GM18505 (cell line): ENCODE results near the gene PRXL2A.
"Not testable (repeated sequence)": the region's sequence is repeated elsewhere in the genome, so short reads cannot be mapped to it uniquely, and the experiment has no call there.

Experiments used
- ATAC-seq: cut with Tn5 transposase; IDR thresholded peaks from one replicate; pipeline ENCODE4 v1.9.1; 2021; ENCODE audit not compliant: unreplicated experiment
- POLR2A ChIP-seq: IDR thresholded peaks from 4 replicates; pipeline ENCODE4 v1.6.1; 2011; ENCODE audit warnings: borderline replicate concordance; ENCODE audit not compliant: insufficient read depth, insufficient read length; ENCODE audit errors: extremely low read depth

The PRXL2A gene

DNA sequence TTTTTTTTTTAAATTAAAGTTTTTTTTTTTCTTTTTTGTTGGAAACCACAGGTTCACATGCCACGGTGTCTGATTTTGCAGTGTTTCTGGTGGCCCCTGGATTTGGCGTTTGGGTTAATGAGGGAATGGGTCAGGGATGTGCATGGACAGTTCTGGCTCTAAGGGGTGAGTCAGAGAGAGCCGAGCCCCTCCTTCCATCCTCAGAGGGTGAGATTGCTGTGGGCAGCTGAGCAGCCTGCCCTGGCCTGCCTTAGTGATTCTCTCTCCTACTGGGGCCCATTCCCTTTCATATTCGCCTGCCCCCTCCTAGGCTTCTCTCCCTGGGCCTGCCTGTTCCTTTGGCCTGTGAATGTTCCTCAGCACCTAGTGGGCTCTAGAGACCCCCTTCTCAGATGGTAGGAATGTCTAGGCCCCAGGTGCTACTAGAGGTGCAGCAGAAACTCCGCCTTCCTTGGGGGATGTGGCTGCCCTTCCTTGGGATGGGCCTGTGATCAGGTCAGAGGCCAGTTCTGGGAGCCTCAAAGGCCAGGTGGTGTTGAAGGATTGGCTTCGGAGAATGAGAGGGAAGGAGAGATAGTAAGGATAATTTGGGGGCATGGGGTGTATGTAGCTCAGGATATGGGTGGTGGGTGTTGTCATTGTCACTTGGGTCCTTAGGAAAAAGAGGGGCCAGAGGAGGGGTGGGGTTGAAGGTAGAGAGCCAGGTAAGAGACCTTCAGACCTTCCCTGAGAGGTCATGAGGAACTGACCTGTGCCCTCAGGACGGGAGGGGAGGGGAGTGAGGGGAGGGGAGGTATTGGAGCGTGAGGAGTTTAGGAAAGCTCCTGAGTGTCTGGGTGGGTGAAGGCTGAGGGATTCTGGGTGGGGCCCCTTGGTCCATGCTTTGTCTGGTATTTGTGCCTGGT, 65.6 kb downstream of the PRXL2A start:
- no peak for TF ChIP-seq POLR2A
- ATAC-seq: no peak

DNA sequence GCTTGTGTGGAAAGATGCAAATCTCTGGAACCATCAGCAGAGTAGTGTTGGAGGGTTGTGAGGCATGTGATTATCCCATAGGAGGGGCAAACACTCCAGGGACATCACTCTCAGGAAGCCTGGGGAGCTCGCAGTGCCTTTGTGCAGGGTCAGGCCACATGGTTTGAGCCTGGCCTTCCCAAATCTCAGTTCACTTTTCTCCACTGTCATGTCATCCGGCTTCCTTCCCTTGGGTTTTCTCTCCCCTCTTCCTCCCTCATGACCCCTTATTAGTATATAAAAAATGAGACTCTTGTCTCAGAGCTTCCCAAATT, 66.2 kb downstream of the PRXL2A start:
- TF ChIP-seq POLR2A: no peak
- ATAC-seq: no peak

DNA sequence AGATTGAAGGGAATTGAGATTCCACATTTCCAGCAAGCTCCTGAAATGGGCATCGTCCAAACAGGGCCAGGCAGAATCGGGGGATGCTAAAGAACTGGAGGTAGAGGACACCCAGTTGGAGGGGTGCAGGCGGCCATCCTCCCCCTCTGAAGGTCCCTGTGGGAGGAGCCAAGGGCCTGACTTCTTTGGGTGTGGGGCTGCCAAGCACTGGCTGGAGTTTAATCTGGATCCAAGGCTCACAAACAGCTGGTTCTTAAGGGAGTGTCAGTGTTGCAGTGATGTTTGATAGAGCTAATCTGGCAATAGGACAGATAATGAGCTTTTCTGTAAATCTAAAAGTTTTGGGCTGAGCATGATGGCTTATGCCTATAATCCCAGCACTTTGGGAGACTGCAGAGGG, 66.6 kb downstream of the PRXL2A start:
- ATAC-seq: no peak
- no peak for TF ChIP-seq POLR2A

DNA sequence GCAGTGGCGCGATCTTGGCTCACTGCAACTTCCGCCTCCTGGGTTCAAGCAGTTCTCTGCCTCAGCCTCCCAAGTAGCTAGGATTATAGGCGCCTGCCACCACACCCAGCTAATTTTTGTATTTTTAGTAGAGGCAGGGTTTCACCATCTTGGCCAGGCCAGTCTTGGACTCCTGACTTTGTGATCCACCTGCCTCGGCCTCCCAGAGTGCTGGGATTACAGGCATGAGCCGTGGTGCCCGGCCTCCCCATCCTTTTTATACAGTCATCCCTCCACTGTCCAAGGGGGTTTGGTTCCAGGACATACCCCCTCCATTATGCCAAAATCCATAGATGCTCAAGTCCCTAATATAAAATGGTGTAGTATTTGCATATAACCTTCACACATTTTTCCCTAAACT, 67.3 kb downstream of the PRXL2A start:
- not testable (repeated sequence) for ATAC-seq

DNA sequence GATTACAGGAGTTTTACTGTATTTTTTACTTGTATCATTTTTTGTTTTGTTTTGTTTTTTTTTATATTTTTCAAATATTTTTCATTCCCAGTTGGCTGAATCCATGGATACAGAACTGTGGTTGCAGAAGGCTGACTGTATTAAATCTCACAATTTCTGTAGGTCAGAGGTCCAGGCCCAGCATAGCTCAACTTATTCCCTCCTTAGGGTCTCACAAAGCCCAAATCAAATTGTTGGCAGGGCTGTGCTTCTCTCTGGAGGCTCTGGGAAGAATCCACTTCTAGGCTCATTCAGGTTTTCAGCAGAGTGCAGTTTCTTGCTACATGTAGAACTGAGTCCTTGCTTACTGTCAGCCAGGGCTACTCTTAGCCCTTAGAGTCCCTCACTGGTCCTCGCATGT, 68.3 kb downstream of the PRXL2A start:
- ATAC-seq: no peak

DNA sequence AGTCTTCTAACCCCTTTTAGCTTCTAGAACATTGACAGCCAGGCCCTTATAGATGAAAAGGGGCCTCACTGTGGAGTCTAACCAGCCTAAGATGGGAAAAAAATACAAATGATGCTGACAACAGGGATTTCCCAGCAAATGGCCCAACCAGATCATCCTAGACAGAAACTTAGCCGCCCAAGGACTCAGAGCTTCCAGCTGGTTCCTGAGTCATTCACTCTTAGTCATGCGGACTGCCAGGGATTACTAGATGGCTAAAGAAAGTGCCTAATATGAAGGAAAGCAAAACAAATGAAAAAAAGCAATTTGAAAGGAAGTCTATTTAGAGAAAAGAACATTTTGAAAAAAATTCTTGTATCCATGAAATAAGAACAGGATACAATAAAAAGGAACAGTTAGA, 69.5 kb downstream of the PRXL2A start:
- ATAC-seq: no peak

More for the DNA sequence above, 68.3 kb downstream of the PRXL2A start:
- TF ChIP-seq POLR2A: no peak

DNA sequence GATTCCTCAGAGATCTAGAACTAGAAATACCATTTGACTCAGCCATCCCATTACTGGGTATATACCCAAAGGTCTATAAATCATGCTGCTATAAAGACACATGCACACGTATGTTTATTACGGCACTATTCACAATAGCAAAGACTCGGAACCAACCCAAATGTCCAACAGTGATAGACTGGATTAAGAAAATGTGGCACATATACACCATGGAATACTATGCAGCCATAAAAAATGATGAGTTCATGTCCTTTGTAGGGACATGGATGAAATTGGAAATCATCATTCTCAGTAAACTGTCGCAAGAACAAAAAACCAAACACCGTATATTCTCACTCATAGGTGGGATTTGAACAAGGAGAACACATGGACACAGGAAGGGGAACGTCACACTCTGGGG, 72.0 kb downstream of the PRXL2A start:
- not testable (repeated sequence) for ATAC-seq

More for the DNA sequence above, 69.5 kb downstream of the PRXL2A start:
- no peak for TF ChIP-seq POLR2A

DNA sequence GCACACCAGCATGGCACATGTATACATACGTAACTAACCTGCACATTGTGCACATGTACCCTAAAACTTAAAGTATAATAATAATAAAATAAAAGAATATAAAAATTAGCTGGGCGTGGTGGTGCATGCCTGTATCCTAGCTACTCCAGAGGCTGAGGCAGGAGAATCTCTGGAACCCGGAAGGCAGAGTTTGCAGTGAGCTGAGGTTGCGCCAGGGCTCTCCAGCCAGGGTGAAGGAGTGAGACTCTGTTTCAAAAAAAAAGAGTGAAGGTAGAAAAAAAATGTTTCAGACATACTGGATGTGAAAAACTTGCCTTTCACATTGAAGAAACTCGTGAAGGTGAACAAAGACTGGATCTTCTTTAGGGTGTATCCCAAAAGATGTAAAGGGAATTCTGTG, 72.5 kb downstream of the PRXL2A start:
- ATAC-seq: no peak
- no peak for TF ChIP-seq POLR2A

DNA sequence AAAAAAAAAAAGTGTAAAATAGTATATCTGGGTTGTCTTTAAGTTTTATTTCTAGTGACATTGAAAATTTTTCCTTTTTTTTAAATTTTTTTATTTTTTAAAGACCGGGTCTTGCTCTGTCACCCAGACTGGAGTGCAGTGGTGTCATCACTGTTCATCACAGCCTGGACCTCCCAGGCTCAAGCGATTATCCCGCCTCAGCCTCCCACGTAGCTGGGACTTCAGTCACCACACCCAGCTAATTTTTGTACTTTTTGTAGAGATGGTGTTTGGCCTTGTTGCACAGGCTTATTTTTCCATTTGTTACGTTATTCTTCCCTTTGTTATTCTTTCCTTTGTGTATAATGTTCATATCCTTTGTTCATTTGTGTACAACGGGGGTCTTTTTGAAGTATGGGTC, 75.9 kb downstream of the PRXL2A start:
- no peak for TF ChIP-seq POLR2A
- no peak for ATAC-seq

DNA sequence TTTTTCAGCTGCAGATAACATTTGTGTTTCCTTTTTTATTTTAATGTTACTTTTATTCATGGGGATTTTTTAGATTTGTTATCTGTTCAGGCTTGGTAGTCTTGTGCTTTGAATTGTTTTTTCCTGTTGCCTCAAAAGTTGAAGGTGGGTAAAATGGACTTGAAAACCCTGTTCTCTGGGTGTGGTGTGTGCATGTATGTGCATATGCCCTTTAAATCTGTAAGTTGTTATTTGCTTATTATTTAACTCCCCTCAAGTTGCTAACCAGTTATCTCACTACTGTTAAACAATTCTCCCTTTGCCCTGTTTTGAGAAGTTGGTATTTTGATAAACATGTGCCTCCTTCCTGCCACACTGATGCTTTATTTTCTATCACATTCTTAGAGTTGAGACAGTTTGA, 76.3 kb downstream of the PRXL2A start:
- TF ChIP-seq POLR2A: no peak

DNA sequence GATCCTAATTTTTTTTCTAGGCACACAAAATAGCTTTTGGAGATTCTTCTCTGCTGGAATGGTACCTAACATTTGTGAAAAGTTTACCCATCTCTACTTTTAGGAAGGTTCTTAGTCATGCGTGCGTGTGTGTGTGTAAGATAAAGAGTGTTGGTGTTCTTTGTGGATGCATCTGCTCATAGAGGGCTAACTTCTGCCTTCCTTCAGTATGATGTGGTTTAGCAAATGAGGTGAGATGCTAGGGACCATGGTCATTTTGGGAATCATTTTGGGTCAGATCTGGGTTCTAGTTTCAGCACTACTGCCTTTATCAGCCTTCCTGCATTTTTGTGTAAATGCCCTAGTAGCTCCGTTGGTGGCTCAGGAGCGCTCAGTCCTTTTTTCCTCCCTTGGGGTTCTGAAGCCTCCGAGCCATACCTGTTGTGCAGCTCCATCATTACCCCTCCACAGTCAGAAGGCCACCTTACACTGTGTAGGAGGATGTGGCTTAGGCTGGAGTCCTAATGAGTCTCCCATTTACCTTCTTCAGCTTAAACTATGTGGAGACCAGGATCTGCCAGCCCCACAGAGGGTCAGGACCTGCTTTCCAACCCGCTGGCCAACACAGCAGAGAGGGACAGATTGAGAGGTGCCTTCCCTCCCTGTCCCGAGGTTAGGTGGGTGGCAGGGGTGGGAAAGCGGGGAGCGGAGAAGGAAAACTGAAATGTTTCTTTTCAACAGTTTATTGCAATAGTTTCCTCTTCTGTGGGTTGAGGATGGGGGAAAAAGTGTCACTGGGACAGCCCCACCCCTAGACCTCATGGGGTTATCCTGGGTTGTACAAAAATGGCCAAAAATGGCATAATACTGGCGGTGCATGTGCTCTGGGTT, 77.0 kb downstream of the PRXL2A start:
- TF ChIP-seq POLR2A: no peak
- no peak for ATAC-seq

More for the DNA sequence above, 76.3 kb downstream of the PRXL2A start:
- no peak for ATAC-seq

DNA sequence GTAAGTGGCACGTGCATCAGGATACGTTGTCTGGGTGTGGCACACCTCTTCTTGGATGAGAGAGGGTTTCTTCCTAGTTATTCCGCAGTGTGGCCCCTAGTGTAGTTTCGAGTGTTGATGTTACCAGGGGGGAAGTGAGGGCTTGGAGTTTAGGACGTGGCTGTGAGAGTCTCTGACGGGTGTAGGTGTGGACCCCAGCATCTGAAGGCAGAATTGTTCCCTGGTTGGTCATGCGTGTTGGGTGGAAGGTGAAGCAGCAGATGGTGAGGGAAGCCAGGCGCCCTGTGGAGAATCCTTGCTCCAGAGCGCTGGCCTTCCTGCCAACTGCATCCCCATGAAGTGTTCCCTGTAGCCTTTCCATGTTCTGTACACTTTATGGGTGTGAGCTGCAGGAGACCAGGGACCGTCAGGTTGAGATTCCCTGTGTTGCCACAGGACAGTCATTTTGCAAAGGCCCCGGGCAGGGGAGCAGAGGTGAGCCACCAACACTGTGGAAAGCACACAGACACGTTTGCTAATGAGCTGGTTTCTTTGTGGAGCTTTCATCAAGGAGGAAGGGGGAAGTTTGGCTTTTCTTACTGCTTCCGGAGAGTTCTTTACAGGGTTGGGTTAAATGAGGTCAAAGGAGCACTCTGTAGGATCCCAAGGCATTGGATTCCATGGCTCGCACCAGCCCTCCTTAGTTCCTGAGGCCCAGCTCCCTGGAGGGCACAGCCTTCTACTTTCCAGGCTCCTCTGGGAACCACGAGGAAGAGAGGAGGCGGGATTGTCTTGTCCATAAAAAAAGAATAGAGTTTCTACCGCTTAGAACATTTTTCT, 77.8 kb downstream of the PRXL2A start:
- TF ChIP-seq POLR2A: no peak
- ATAC-seq: no peak
